Activated CD8-positive, alpha-beta memory T cell treated with anti-CD3 and anti-CD28 coated beads, Interleukin-2, amount 50 U/mL, for 48 hours (primary cell): Measurements from ENCODE around the gene HARS1.
"Not testable (repeated sequence)": the region's sequence is repeated elsewhere in the genome, so short reads cannot be mapped to it uniquely, and the experiment has no call there.

Experiments
- DNase-seq: peaks from one replicate; pipeline ENCODE4 v3.0.0-alpha.2; 2020

Gene HARS1

GRCh38 chr5:140632366-140633020 is 58.7 kb downstream of the HARS1 start:
- DNase-seq = peak; percentile 70

- no peak for DNase-seq
These were observed 59.3 kb downstream of the HARS1 start for GRCh38 chr5:140631831-140632365.

- DNase-seq = no peak
These were observed 60.1 kb downstream of the HARS1 start for GRCh38 chr5:140631036-140631417.

GRCh38 chr5:140630292-140631035 is 60.7 kb downstream of the HARS1 start:
- DNase-seq = no peak

- no peak for DNase-seq
These were observed 62.5 kb downstream of the HARS1 start for GRCh38 chr5:140628711-140629110.

GRCh38 chr5:140627972-140628371 is 63.2 kb downstream of the HARS1 start:
- no peak for DNase-seq

- DNase-seq = not testable (repeated sequence)
These were observed 66.3 kb downstream of the HARS1 start for GRCh38 chr5:140624886-140625285.
